ENCODE data around the gene PARVA.

GRCh38 chr11:12329797-12330196 lies 47.6 kb upstream of the PARVA start:
- TF ChIP-seq CTCF (IDR thresholded peaks at IDR 0.05) (no peak), POLR2A (IDR thresholded peaks at IDR 0.05) (no peak), POLR2AphosphoS5 (IDR thresholded peaks at IDR 0.05) (no peak), EP300 (IDR thresholded peaks at IDR 0.05) (no peak)

All from stomach (tissue), 4 donors.